ENCODE data around the gene QKI.
"Not testable (repeated sequence)": the region's sequence is repeated elsewhere in the genome, so short reads cannot be mapped to it uniquely, and the experiment has no call there.

The QKI gene

GRCh38 chr6:163381118-163381756 is 33.3 kb upstream of the QKI start:
- Histone ChIP-seq H3K27ac (ENCODE audit: low read depth, low read length) (no peak overlapping the region), H3K4me1 (ENCODE audit: control insufficient read depth, insufficient read depth, low read length) (no peaks in the 10 kb centered on the region), H3K4me3 (ENCODE audit: low read length) (no peak overlapping the region), H3K36me3 (ENCODE audit: control insufficient read depth, insufficient read depth, low read length) (no peaks in the 10 kb centered on the region), H3K27me3 (ENCODE audit: control insufficient read depth, insufficient read depth, low read length) (no peaks in the 10 kb centered on the region), H3K9ac (ENCODE audit: low read length) (no peak overlapping the region)

GRCh38 chr6:163383396-163383795 is 31.1 kb upstream of the QKI start:
- H3K36me3 ChIP-seq (ENCODE audit: control insufficient read depth, insufficient read depth, low read length); H3K4me3 ChIP-seq (ENCODE audit: low read length); H3K27ac ChIP-seq (ENCODE audit: low read depth, low read length); H3K9ac ChIP-seq (ENCODE audit: low read length); H3K4me1 ChIP-seq (ENCODE audit: control insufficient read depth, insufficient read depth, low read length); H3K27me3 ChIP-seq (ENCODE audit: control insufficient read depth, insufficient read depth, low read length): not testable (repeated sequence)

DNA sequence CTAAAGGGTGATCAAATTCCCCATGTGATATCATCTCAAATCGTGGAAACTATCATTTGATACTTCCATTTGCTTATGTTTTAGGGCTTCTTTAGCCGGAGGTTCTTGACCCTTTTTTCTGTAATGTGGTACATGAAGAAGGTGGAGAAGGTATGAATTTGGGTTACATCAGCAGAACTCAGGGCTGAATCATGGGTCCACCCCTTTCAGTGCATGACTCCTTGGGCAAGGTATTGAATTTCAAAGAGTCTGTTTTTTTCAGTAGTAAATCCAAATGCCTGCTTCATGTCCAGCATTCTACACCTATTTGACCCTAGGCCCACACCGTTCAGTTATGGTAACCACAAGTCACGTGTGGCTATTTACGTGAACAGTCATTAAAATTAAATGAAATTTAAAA is 30.6 kb upstream of the QKI start:
- no peaks in the 10 kb centered on the region for H3K27me3 ChIP-seq (ENCODE audit: control insufficient read depth, insufficient read depth, low read length)
- H3K4me1 ChIP-seq (ENCODE audit: control insufficient read depth, insufficient read depth, low read length): no peaks in the 10 kb centered on the region
- H3K4me3 ChIP-seq (ENCODE audit: low read length): no peak overlapping the region
- H3K9ac ChIP-seq (ENCODE audit: low read length): no peak overlapping the region
- no peak overlapping the region for H3K27ac ChIP-seq (ENCODE audit: low read depth, low read length)
- H3K36me3 ChIP-seq (ENCODE audit: control insufficient read depth, insufficient read depth, low read length): no peaks in the 10 kb centered on the region

DNA sequence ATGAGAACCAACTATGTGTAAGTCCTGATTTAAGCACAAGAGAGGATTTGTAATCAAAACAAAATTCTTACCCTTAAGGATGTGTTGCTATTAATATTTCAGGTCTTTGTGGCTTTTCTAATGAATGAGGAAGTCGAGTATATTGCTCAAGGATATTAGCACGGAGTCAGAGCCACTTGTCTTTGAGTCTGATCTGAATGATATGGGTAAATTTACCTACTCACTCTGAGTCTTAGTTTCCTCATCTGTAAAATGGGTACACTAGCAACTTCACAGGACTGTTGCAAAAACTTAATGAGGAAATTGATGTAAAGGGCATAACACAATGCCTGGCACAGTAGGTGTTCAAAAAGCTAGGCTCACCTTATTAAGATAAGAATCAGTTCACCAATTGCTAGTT is 30.0 kb upstream of the QKI start:
- H3K27me3 ChIP-seq (ENCODE audit: control insufficient read depth, insufficient read depth, low read length): no peaks in the 10 kb centered on the region
- no peaks in the 10 kb centered on the region for H3K4me1 ChIP-seq (ENCODE audit: control insufficient read depth, insufficient read depth, low read length)
- H3K36me3 ChIP-seq (ENCODE audit: control insufficient read depth, insufficient read depth, low read length): no peaks in the 10 kb centered on the region
- H3K9ac ChIP-seq (ENCODE audit: low read length): no peak overlapping the region
- no peak overlapping the region for H3K4me3 ChIP-seq (ENCODE audit: low read length)
- no peak overlapping the region for H3K27ac ChIP-seq (ENCODE audit: low read depth, low read length)

- not testable (repeated sequence) for H3K9ac ChIP-seq (ENCODE audit: low read length); H3K36me3 ChIP-seq (ENCODE audit: control insufficient read depth, insufficient read depth, low read length); H3K27me3 ChIP-seq (ENCODE audit: control insufficient read depth, insufficient read depth, low read length); H3K4me1 ChIP-seq (ENCODE audit: control insufficient read depth, insufficient read depth, low read length); H3K27ac ChIP-seq (ENCODE audit: low read depth, low read length); H3K4me3 ChIP-seq (ENCODE audit: low read length)
Measured at GRCh38 chr6:163385503-163385902, 29.0 kb upstream of the QKI start.

DNA sequence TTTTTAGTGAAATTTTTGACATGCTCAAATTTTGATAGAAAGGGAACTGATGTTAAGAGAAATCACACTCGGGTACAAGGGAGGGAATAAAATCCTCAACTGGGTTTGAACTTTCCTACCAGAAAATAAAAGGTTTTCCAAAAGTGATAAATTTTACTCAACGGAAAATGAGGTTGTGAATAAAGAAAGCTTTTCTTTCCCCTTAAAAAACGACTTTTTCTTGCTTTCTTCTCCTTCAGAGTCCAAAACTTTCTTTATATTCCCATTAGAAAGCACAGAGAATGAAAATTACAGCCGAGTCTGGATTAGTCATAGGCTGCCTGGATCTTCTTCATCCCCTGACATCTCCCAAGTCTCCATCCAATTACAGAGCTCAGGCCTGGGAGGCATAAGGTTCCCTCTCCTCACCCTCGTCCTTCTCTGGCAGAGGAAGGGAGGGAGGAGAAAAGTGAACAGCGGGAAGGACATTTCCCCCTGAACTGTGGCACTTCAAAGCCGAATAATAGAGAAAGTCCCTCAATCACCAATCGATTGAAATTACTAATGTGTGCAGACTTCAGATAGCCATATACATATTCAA is 28.1 kb upstream of the QKI start:
- Histone ChIP-seq H3K27ac (ENCODE audit: low read depth, low read length) (no peak overlapping the region), H3K27me3 (ENCODE audit: control insufficient read depth, insufficient read depth, low read length) (no peaks in the 10 kb centered on the region), H3K36me3 (ENCODE audit: control insufficient read depth, insufficient read depth, low read length) (no peaks in the 10 kb centered on the region), H3K9ac (ENCODE audit: low read length) (no peak overlapping the region), H3K4me1 (ENCODE audit: control insufficient read depth, insufficient read depth, low read length) (no peaks in the 10 kb centered on the region), H3K4me3 (ENCODE audit: low read length) (no peak overlapping the region)

- Histone ChIP-seq H3K4me3 (ENCODE audit: low read length) (no peak overlapping the region), H3K4me1 (ENCODE audit: control insufficient read depth, insufficient read depth, low read length) (no peaks in the 10 kb centered on the region), H3K27ac (ENCODE audit: low read depth, low read length) (no peak overlapping the region)
Measured at GRCh38 chr6:163387317-163387716, 27.2 kb upstream of the QKI start.

DNA sequence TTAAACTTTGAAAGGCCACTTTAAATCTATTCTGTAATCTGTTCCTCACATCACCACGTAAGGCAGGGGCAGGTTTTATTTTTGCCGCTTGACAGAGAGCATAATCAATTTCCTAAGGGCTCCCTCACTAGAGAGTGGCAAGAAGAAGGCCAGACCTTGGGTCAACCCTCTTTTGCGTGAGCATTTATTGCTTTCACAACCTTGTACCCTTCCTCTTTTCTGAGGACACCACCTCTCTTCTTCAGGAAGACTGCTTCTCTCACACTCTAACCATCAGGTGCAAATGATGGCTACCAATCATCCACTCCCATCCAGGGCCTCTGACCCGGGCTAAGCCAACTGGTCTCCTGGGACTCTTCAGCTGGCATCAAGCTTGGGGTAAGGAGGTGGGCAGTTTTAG is 25.2 kb upstream of the QKI start:
- no peaks in the 10 kb centered on the region for H3K4me1 ChIP-seq (ENCODE audit: control insufficient read depth, insufficient read depth, low read length)
- H3K9ac ChIP-seq (ENCODE audit: low read length): no peak overlapping the region
- no peaks in the 10 kb centered on the region for H3K27me3 ChIP-seq (ENCODE audit: control insufficient read depth, insufficient read depth, low read length)
- H3K36me3 ChIP-seq (ENCODE audit: control insufficient read depth, insufficient read depth, low read length): no peaks in the 10 kb centered on the region
- no peak overlapping the region for H3K4me3 ChIP-seq (ENCODE audit: low read length)
- no peak overlapping the region for H3K27ac ChIP-seq (ENCODE audit: low read depth, low read length)

More at GRCh38 chr6:163387317-163387716, 27.2 kb upstream of the QKI start:
- H3K9ac ChIP-seq (ENCODE audit: low read length): no peak overlapping the region
- H3K36me3 ChIP-seq (ENCODE audit: control insufficient read depth, insufficient read depth, low read length): no peaks in the 10 kb centered on the region
- H3K27me3 ChIP-seq (ENCODE audit: control insufficient read depth, insufficient read depth, low read length): no peaks in the 10 kb centered on the region

DNA sequence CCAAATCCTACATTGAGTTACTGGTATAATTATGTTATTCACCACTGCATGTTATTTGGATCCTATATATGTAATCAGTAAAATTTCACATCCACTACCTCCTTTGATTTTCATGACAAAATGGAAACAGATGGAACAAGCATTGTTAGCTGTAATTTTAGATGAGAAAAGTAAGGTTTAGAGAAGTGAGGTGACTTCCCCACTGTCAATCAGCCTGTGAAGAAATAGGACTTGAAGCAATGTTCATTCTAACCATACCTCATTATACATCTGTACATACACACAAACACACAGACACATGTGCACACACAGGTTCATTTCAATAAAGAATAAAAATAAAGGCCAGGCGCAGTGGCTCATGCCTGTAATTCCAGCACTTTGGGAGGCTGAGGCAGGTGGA is 23.7 kb upstream of the QKI start:
- H3K27ac ChIP-seq (ENCODE audit: low read depth, low read length): no peak overlapping the region
- no peak overlapping the region for H3K9ac ChIP-seq (ENCODE audit: low read length)
- H3K36me3 ChIP-seq (ENCODE audit: control insufficient read depth, insufficient read depth, low read length): no peaks in the 10 kb centered on the region
- no peaks in the 10 kb centered on the region for H3K27me3 ChIP-seq (ENCODE audit: control insufficient read depth, insufficient read depth, low read length)
- no peak overlapping the region for H3K4me3 ChIP-seq (ENCODE audit: low read length)
- no peaks in the 10 kb centered on the region for H3K4me1 ChIP-seq (ENCODE audit: control insufficient read depth, insufficient read depth, low read length)

- Histone ChIP-seq H3K4me3 (ENCODE audit: low read length) (no peak overlapping the region), H3K27me3 (ENCODE audit: control insufficient read depth, insufficient read depth, low read length) (no peaks in the 10 kb centered on the region), H3K4me1 (ENCODE audit: control insufficient read depth, insufficient read depth, low read length) (no peaks in the 10 kb centered on the region), H3K36me3 (ENCODE audit: control insufficient read depth, insufficient read depth, low read length) (no peaks in the 10 kb centered on the region), H3K27ac (ENCODE audit: low read depth, low read length) (no peak overlapping the region), H3K9ac (ENCODE audit: low read length) (no peak overlapping the region)
Measured at GRCh38 chr6:163391985-163392384, 22.5 kb upstream of the QKI start.

GRCh38 chr6:163392533-163392932 is 22.0 kb upstream of the QKI start:
- Histone ChIP-seq H3K9ac (ENCODE audit: low read length) (no peak overlapping the region), H3K4me3 (ENCODE audit: low read length) (no peak overlapping the region), H3K36me3 (ENCODE audit: control insufficient read depth, insufficient read depth, low read length) (no peaks in the 10 kb centered on the region), H3K27ac (ENCODE audit: low read depth, low read length) (no peak overlapping the region), H3K27me3 (ENCODE audit: control insufficient read depth, insufficient read depth, low read length) (no peaks in the 10 kb centered on the region), H3K4me1 (ENCODE audit: control insufficient read depth, insufficient read depth, low read length) (no peaks in the 10 kb centered on the region)

DNA sequence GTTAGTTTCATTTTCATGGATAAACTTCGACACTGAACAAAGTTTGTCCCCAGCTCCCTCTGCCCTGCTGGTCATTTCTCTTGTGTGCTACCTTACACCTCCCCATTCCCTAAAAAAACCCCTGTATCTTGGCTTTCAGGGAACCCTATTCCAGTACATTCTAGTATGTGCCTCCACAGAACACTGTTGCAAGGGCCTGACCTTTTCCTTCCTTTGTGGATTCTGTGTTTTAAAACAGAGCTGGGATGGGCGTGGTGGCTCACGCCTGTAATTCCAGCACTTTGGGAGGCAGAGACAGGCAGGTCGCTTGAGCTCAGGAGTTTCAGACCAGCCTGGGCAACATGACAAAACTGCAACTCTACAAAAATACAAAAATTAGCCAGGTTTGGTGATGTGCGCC is 20.6 kb upstream of the QKI start:
- Histone ChIP-seq H3K4me1 (ENCODE audit: control insufficient read depth, insufficient read depth, low read length) (no peaks in the 10 kb centered on the region), H3K9ac (ENCODE audit: low read length) (no peak overlapping the region), H3K27me3 (ENCODE audit: control insufficient read depth, insufficient read depth, low read length) (no peaks in the 10 kb centered on the region), H3K36me3 (ENCODE audit: control insufficient read depth, insufficient read depth, low read length) (no peaks in the 10 kb centered on the region), H3K27ac (ENCODE audit: low read depth, low read length) (no peak overlapping the region), H3K4me3 (ENCODE audit: low read length) (no peak overlapping the region)

- Histone ChIP-seq H3K27me3 (ENCODE audit: control insufficient read depth, insufficient read depth, low read length) (no peaks in the 10 kb centered on the region), H3K36me3 (ENCODE audit: control insufficient read depth, insufficient read depth, low read length) (no peaks in the 10 kb centered on the region), H3K4me3 (ENCODE audit: low read length) (no peak overlapping the region), H3K27ac (ENCODE audit: low read depth, low read length) (no peak overlapping the region), H3K4me1 (ENCODE audit: control insufficient read depth, insufficient read depth, low read length) (no peaks in the 10 kb centered on the region), H3K9ac (ENCODE audit: low read length) (no peak overlapping the region)
Measured at GRCh38 chr6:163394659-163395058, 19.9 kb upstream of the QKI start.

Measured in rectal smooth muscle tissue (tissue), 1 donor.